HG03342 (cell line): ENCODE data around the gene FOS.

Experiments
- ATAC-seq: cut with Tn5 transposase; IDR thresholded peaks from one replicate; pipeline ENCODE4 v1.9.1; 2021; ENCODE audit warnings: mild to moderate bottlenecking, moderate library complexity; ENCODE audit not compliant: unreplicated experiment

The FOS gene

GRCh38 chr14:75249958-75250336, 28.7 kb upstream of the FOS start:
- peak; percentile 11 for ATAC-seq

- no peak for ATAC-seq
Measured at GRCh38 chr14:75250800-75251199, 27.8 kb upstream of the FOS start.

- no peak for ATAC-seq
Measured at GRCh38 chr14:75252254-75252837, 26.3 kb upstream of the FOS start.

- no peak for ATAC-seq
Measured at GRCh38 chr14:75254381-75254822, 24.2 kb upstream of the FOS start.

- no peak for ATAC-seq
Measured at GRCh38 chr14:75254901-75255584, 23.6 kb upstream of the FOS start.

- no peak for ATAC-seq
Measured at GRCh38 chr14:75258079-75258802, 20.4 kb upstream of the FOS start.

GRCh38 chr14:75258803-75259509, 19.7 kb upstream of the FOS start:
- peak; percentile 92 for ATAC-seq

- no peak for ATAC-seq
Measured at GRCh38 chr14:75259510-75259855, 19.1 kb upstream of the FOS start.

GRCh38 chr14:75260025-75260763, 18.4 kb upstream of the FOS start:
- no peak for ATAC-seq

- ATAC-seq = no peak
Measured at GRCh38 chr14:75261820-75262219, 16.8 kb upstream of the FOS start.

- no peak for ATAC-seq
Measured at GRCh38 chr14:75262641-75263040, 16.0 kb upstream of the FOS start.

GRCh38 chr14:75264036-75264435, 14.6 kb upstream of the FOS start:
- ATAC-seq = no peak

- ATAC-seq = no peak
Measured at GRCh38 chr14:75267141-75267721, 11.4 kb upstream of the FOS start.

- no peak for ATAC-seq
Measured at GRCh38 chr14:75268633-75269550, 9.7 kb upstream of the FOS start.

- no peak for ATAC-seq
Measured at GRCh38 chr14:75271514-75271913, 7.1 kb upstream of the FOS start.

- ATAC-seq = no peak
Measured at GRCh38 chr14:75273272-75274049, 5.2 kb upstream of the FOS start.

- no peak for ATAC-seq
Measured at GRCh38 chr14:75274050-75274898, 4.4 kb upstream of the FOS start.
